Sigmoid colon (tissue), 7 donors: ENCODE data around the gene DLL3. TPM values are rescaled to one million over a fixed set of nuclear protein-coding genes. Genes with fewer than 3 reads are reported as not detected.
A peak's percentile ranks its signal among the peaks of the same experiment; 100 is the strongest.

ENCODE experiments used
- DNase-seq: peaks from one replicate; pipeline ENCODE4 v3.0.0-alpha.2; 2019
- H3K27ac ChIP-seq, 4 donors: fragments of 200-600 bp; sonication (generic); one replicate each; pipeline ENCODE4 v1.5.1; 2016 to 2019; ENCODE audit warnings: mild to moderate bottlenecking in 1 of 4
- H3K27me3 ChIP-seq, 3 donors: fragments of 200-600 bp; sonication (generic); one replicate each; pipeline ENCODE4 v1.5.1; 2019; ENCODE audit warnings: mild to moderate bottlenecking in 1 of 3
- H3K36me3 ChIP-seq, 4 donors: fragments of 200-600 bp; sonication (generic); one replicate each; pipeline ENCODE4 v1.5.1; 2016 to 2019
- H3K4me1 ChIP-seq, 4 donors: fragments of 200-600 bp; sonication (generic); one replicate each; pipeline ENCODE4 v1.5.1; 2017 to 2019
- H3K4me3 ChIP-seq, 4 donors: fragments of 200-600 bp; sonication (generic); one replicate each; pipeline ENCODE4 v1.5.1; 2017 to 2019; ENCODE audit warnings: mild to moderate bottlenecking in 2 of 4, moderate library complexity in 1 of 4
- H3K9me3 ChIP-seq, 4 donors: fragments of 200-600 bp in 3 of 4; sonication (generic) in 3 of 4; one replicate each; pipeline versions ENCODE4 v1.5.1 to v1.6.1; 2013 to 2019
- CTCF ChIP-seq, 4 experiments: fragments of 450-650 bp in 3 of 4; fragments of 200-600 bp in 1 of 4; IDR thresholded peaks; one replicate each; pipeline ENCODE4 v1.5.1; 2016 to 2019; ENCODE audit warnings: antibody characterized with exemption in 4 of 4, mild to moderate bottlenecking in 3 of 4, moderate library complexity in 2 of 4
- EP300 ChIP-seq, 4 donors: sonication (generic); formaldehyde crosslinking; IDR thresholded peaks; one replicate each; pipeline ENCODE4 v1.6.1; 2017; ENCODE audit warnings: antibody characterized with exemption in 4 of 4
- POLR2A ChIP-seq, 2 donors: fragments of 450-650 bp; IDR thresholded peaks; one replicate each; pipeline ENCODE4 v1.6.1; 2016; ENCODE audit warnings: antibody characterized with exemption in 2 of 2, mild to moderate bottlenecking in 2 of 2, moderate library complexity in 2 of 2
- POLR2AphosphoS5 ChIP-seq, 4 donors: sonication (generic); formaldehyde crosslinking; IDR thresholded peaks; one replicate each; pipeline ENCODE4 v1.6.1; 2017; ENCODE audit warnings: antibody characterized with exemption in 4 of 4
- WGBS, 2 donors: extraction: QIAGEN DNeasy Blood & Tissue Kit; methylation state at CpG; one replicate each; pipeline ENCODE4 v1.1.7; 2013; 5-methylcytosine and 5-hydroxymethylcytosine counted together
- intact Hi-C: fragments of 100-400 bp; cut with DNase I; formaldehyde crosslinking; loops from one replicate; pipeline ENCODE4 v1.15.1; 2023
- polyA plus RNA-seq, 3 donors: library from polyadenylated mRNA; stranded (reverse); fragments of 200-250 nt; gene quantifications; one replicate each; pipeline ENCODE4 v1.2.3, GENCODE V29; 2013
- total RNA-seq, 4 donors: library from RNA; depleted of rRNA; stranded (reverse); fragments of >200 nt; gene quantifications; one replicate each; pipeline ENCODE4 v1.1.0, GENCODE V29; 2016
- donor health status: healthy with polysubstance abuse.
- donor health status: Bipolar disorder and iron deficiency.
- donor health status: healthy.

The DLL3 gene
- total and polyA plus RNA-seq, 7 donors = 0.17 to 0.36 TPM; not detected in 5

- no peak overlapping the region for H3K27ac ChIP-seq
- no peaks in the 10 kb centered on the region for H3K9me3 ChIP-seq
- intact Hi-C loops = loop anchor here (5.0 kb wide), 1 partner anchor 38 kb away; the partner anchor contains the start of gene EID2B
- DNase-seq = no peak
- peaks cover 0 to 21% (median 19%) of the 10 kb centered on the region in 4 donors for H3K4me1 ChIP-seq
- H3K27me3 ChIP-seq = peaks cover 16 to 39% (median 36%) of the 10 kb centered on the region in 3 donors
- no peak overlapping the region for H3K4me3 ChIP-seq
- H3K36me3 ChIP-seq = peaks cover 1 to 19% (median 12%) of the 10 kb centered on the region in 4 donors
- 79 to 84% methylated on average over 5 of the region's 5 CpGs for WGBS, 2 donors
- TF ChIP-seq CTCF (IDR thresholded peaks at IDR 0.05) = no peak
Observed at GRCh38 chr19:39494661-39495060, 4.1 kb upstream of the DLL3 start.

GRCh38 chr19:39496063-39496462, 2.7 kb upstream of the DLL3 start:
- no peak for DNase-seq
- no peak overlapping the region for H3K27ac ChIP-seq
- no peak for TF ChIP-seq POLR2AphosphoS5 (IDR thresholded peaks at IDR 0.05)
- no peak for TF ChIP-seq EP300 (IDR thresholded peaks at IDR 0.05)
- no peak for TF ChIP-seq CTCF (IDR thresholded peaks at IDR 0.05)
- TF ChIP-seq POLR2A (IDR thresholded peaks at IDR 0.05) = no peak
- H3K27me3 ChIP-seq = peaks cover 16 to 52% (median 47%) of the 10 kb centered on the region in 3 donors
- no peaks in the 10 kb centered on the region for H3K9me3 ChIP-seq
- intact Hi-C loops = loop anchor here (5.0 kb wide), 1 partner anchor 36 kb away; the partner anchor contains the start of gene EID2B
- H3K4me3 ChIP-seq = no peak overlapping the region
- 83 to 91% methylated on average over 5 of the region's 5 CpGs for WGBS, 2 donors
- peaks cover 0 to 5% (median 2%) of the 10 kb centered on the region in 4 donors for H3K36me3 ChIP-seq
- H3K4me1 ChIP-seq = peaks cover 0 to 21% (median 19%) of the 10 kb centered on the region in 4 donors

DNA sequence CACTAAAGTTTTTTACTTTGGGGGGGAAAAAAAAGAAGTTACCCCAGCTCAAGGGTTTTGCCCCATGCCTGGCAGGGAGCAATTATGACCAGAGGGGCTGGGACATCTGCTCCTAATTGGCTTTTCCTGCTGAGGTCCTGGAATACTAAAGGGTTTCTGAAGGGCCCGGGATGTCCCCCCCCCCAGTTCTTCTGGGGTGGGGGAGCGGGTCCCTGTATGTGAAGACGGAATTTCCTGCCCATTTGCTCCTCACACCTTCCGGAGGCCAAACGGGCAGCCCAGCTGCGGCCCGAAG, 1.1 kb upstream of the DLL3 start:
- Histone ChIP-seq H3K27ac (no peak overlapping the region), H3K9me3 (no peaks in the 10 kb centered on the region), H3K4me3 (peak overlapping the region in 1 of 4 donors; percentile 17), H3K4me1 (peaks cover 0 to 22% (median 19%) of the 10 kb centered on the region in 4 donors), H3K36me3 (no peaks in the 10 kb centered on the region), H3K27me3 (peaks cover 17 to 65% (median 50%) of the 10 kb centered on the region in 3 donors)
- no peak for DNase-seq
- intact Hi-C loops = loop anchor here (5.0 kb wide), 1 partner anchor 35 kb away; the partner anchor contains the start of gene EID2B
- TF ChIP-seq CTCF (IDR thresholded peaks at IDR 0.05) (no peak), POLR2AphosphoS5 (IDR thresholded peaks at IDR 0.05) (no peak), POLR2A (IDR thresholded peaks at IDR 0.05) (no peak), EP300 (IDR thresholded peaks at IDR 0.05) (no peak)
- 0% methylated on average over 7 of the region's 7 CpGs for WGBS, 2 donors

GRCh38 chr19:39497996-39498797, 550 bp upstream of the DLL3 start:
- peak overlapping the region in 2 of 4 donors; percentile 6 to 17 for H3K4me3 ChIP-seq
- no peaks in the 10 kb centered on the region for H3K9me3 ChIP-seq
- H3K36me3 ChIP-seq = no peaks in the 10 kb centered on the region
- intact Hi-C loops = loop anchor here (5.0 kb wide), 1 partner anchor 34 kb away; the partner anchor contains the start of gene EID2B
- H3K27ac ChIP-seq = no peak overlapping the region
- 1% methylated on average over 40 of the region's 40 CpGs for WGBS, 2 donors
- DNase-seq = no peak
- TF ChIP-seq EP300 (IDR thresholded peaks at IDR 0.05) (no peak), POLR2A (IDR thresholded peaks at IDR 0.05) (no peak), CTCF (IDR thresholded peaks at IDR 0.05) (peak in 1 of 4 experiments; percentile 25)
- H3K27me3 ChIP-seq = peaks cover 21 to 71% (median 55%) of the 10 kb centered on the region in 3 donors
- peaks cover 0 to 27% (median 22%) of the 10 kb centered on the region in 4 donors for H3K4me1 ChIP-seq
